H1 (cell line): Measurements from ENCODE around the gene STK36. TPM values are rescaled to one million over a fixed set of nuclear protein-coding genes. Genes with fewer than 3 reads are reported as not detected.

ENCODE experiments used
- CTCF ChIA-PET: fragments of 300-600 bp; sonication (Branson Sonifier 250); formaldehyde crosslinking; loops from one replicate; lab custom pipeline; 2021; ENCODE audit not compliant: partially characterized antibody; lab: Charles Lee
- POLR2A ChIA-PET: fragments of 300-600 bp; sonication (Branson Sonifier 250); formaldehyde crosslinking; loops from one replicate; lab custom pipeline; 2021; ENCODE audit warnings: inconsistent platforms; ENCODE audit not compliant: partially characterized antibody; lab: Charles Lee
- DNase-seq, 2 experiments: peaks; one replicate each; pipeline versions ENCODE4 v3.0.0 to v3.0.0-alpha.2; 2010 to 2022; ENCODE audit warnings: low spot score in 2 of 2, low read depth in 1 of 2, mixed read lengths in 1 of 2
- FAIRE-seq: peaks from 2 replicates; lab custom pipeline; 2011; peaks lifted over from hg19 to GRCh38; lab: Jason Lieb, UNC
- H2AFZ ChIP-seq: 2 replicates; pipeline ENCODE4 v1.8.1; 2012; ENCODE audit warnings: low read length, inconsistent platforms
- H2AK5ac ChIP-seq: 2 replicates; pipeline ENCODE4 v1.6.1; 2013; ENCODE audit warnings: low read depth, low read length
- H2BK120ac ChIP-seq: replicated peaks from 2 replicates; pipeline ENCODE3; 2013; ENCODE audit warnings: low read depth, low read length, inconsistent platforms
- H2BK12ac ChIP-seq: 2 replicates; pipeline ENCODE4 v1.6.1; 2013; ENCODE audit warnings: low read depth, low read length
- H2BK15ac ChIP-seq: 2 replicates; pipeline ENCODE4 v1.6.1; 2013; ENCODE audit warnings: low read length
- H2BK20ac ChIP-seq: 2 replicates; pipeline ENCODE4 v1.6.1; 2013; ENCODE audit warnings: low read length
- H2BK5ac ChIP-seq: 2 replicates; pipeline ENCODE4 v1.6.1; 2013; ENCODE audit warnings: low read depth, low read length
- H3K14ac ChIP-seq: 2 replicates; pipeline ENCODE4 v1.6.1; 2013; ENCODE audit warnings: inconsistent platforms; ENCODE audit not compliant: insufficient read length
- H3K18ac ChIP-seq: 2 replicates; pipeline ENCODE4 v1.6.1; 2013; ENCODE audit warnings: low read length; ENCODE audit errors: extremely low read depth
- H3K23ac ChIP-seq: 2 replicates; pipeline ENCODE4 v1.6.1; 2013; ENCODE audit warnings: inconsistent platforms; ENCODE audit not compliant: insufficient read length
- H3K23me2 ChIP-seq: 2 replicates; pipeline ENCODE4 v1.6.1; 2013; ENCODE audit warnings: low read depth, low read length
- H3K27ac ChIP-seq: 2 replicates; pipeline ENCODE4 v1.6.1; 2011; ENCODE audit warnings: low read depth, low read length, inconsistent platforms
- H3K27me3 ChIP-seq, 4 experiments: replicated peaks in 1 of 4; 1 replicate in 1 of 4; 2 replicates in 3 of 4; pipeline versions ENCODE4 v1.6.1 to v1.8.1; 2011 to 2013; ENCODE audit warnings: low read length in 3 of 4, mild to moderate bottlenecking in 3 of 4, inconsistent platforms in 2 of 4, mixed read lengths in 2 of 4, moderate library complexity in 1 of 4; ENCODE audit not compliant: control insufficient read depth in 3 of 4, insufficient read depth in 3 of 4; ENCODE audit errors: extremely low read depth in 1 of 4
- H3K36me3 ChIP-seq, 4 experiments: 2 replicates each; pipeline versions ENCODE4 v1.6.1 to v1.8.1; 2011 to 2013; ENCODE audit warnings: mild to moderate bottlenecking in 4 of 4, low read length in 3 of 4, moderate library complexity in 2 of 4, control low read depth in 1 of 4, inconsistent platforms in 1 of 4; ENCODE audit not compliant: insufficient read depth in 4 of 4, control insufficient read depth in 2 of 4
- H3K4ac ChIP-seq: replicated peaks from 2 replicates; pipeline ENCODE3; 2013; ENCODE audit warnings: low read length, low read depth, mixed read lengths, inconsistent platforms; ENCODE audit not compliant: insufficient read length
- H3K4me1 ChIP-seq, 4 experiments: replicated peaks in 1 of 4; 1 replicate in 1 of 4; 2 replicates in 3 of 4; pipeline versions ENCODE4 v1.6.1 to v1.8.1; 2011 to 2013; ENCODE audit warnings: low read length in 3 of 4, inconsistent platforms in 2 of 4, mixed read lengths in 1 of 4; ENCODE audit not compliant: insufficient read depth in 4 of 4, control insufficient read depth in 3 of 4
- H3K4me2 ChIP-seq, 2 experiments: 2 replicates each; pipeline versions ENCODE4 v1.6.1 to v1.8.1; 2011 to 2013; ENCODE audit warnings: low read depth in 2 of 2, low read length in 2 of 2, control low read depth in 1 of 2, inconsistent platforms in 1 of 2, mild to moderate bottlenecking in 1 of 2; ENCODE audit not compliant: insufficient read depth in 1 of 2
- H3K4me3 ChIP-seq, 4 experiments: fragments of 200-600, 300-600 bp in 1 of 4; sonication (generic), shearing (Covaris generic), sonication (Bioruptor Twin) in 1 of 4; 2 replicates each; pipeline versions ENCODE4 v1.5.1 to v1.8.1; 2011 to 2016; ENCODE audit warnings: low read length in 4 of 4, low read depth in 3 of 4, control low read depth in 2 of 4, inconsistent platforms in 2 of 4, mild to moderate bottlenecking in 2 of 4, mixed read lengths in 1 of 4, moderate library complexity in 1 of 4; ENCODE audit not compliant: insufficient read depth in 2 of 4; ENCODE audit errors: extremely low read depth in 1 of 4
- H3K56ac ChIP-seq: replicated peaks from 2 replicates; pipeline ENCODE3; 2013; ENCODE audit warnings: low read depth, mild to moderate bottlenecking, mixed read lengths, low read length, inconsistent platforms; ENCODE audit not compliant: insufficient read length
- H3K79me1 ChIP-seq: 2 replicates; pipeline ENCODE4 v1.6.1; 2013; ENCODE audit warnings: low read depth, low read length, control low read depth
- H3K79me2 ChIP-seq, 2 experiments: 2 replicates each; pipeline versions ENCODE4 v1.6.1 to v1.8.1; 2012 to 2013; ENCODE audit warnings: low read length in 2 of 2, mild to moderate bottlenecking in 2 of 2, inconsistent platforms in 1 of 2; ENCODE audit not compliant: insufficient read depth in 2 of 2, control insufficient read depth in 1 of 2
- H3K9ac ChIP-seq, 4 experiments: replicated peaks in 1 of 4; 1 replicate in 1 of 4; 2 replicates in 3 of 4; pipeline versions ENCODE4 v1.6.1 to v1.8.1; 2011 to 2013; ENCODE audit warnings: low read depth in 3 of 4, low read length in 3 of 4, control low read depth in 2 of 4, mild to moderate bottlenecking in 2 of 4, moderate library complexity in 2 of 4, inconsistent platforms in 1 of 4; ENCODE audit errors: extremely low read depth in 1 of 4
- H3K9me3 ChIP-seq, 2 experiments: 2 replicates each; pipeline versions ENCODE4 v1.6.1 to v1.8.1; 2012 to 2013; ENCODE audit warnings: mild to moderate bottlenecking in 2 of 2, moderate library complexity in 2 of 2, control low read depth in 1 of 2, inconsistent platforms in 1 of 2, low read depth in 1 of 2, low read length in 1 of 2, mixed read lengths in 1 of 2; ENCODE audit not compliant: insufficient read depth in 2 of 2
- H4K20me1 ChIP-seq, 2 experiments: replicated peaks in 1 of 2; 2 replicates each; pipeline versions ENCODE3 to v1.8.1; 2011 to 2013; ENCODE audit warnings: inconsistent platforms in 2 of 2, low read length in 2 of 2, mild to moderate bottlenecking in 1 of 2; ENCODE audit not compliant: insufficient read depth in 2 of 2, control insufficient read depth in 1 of 2
- H4K5ac ChIP-seq: 2 replicates; pipeline ENCODE4 v1.6.1; 2013; ENCODE audit warnings: low read length, low read depth, mixed read lengths, inconsistent platforms; ENCODE audit not compliant: insufficient read length
- H4K8ac ChIP-seq: 2 replicates; pipeline ENCODE4 v1.8.0; 2013; ENCODE audit warnings: mild to moderate bottlenecking, moderate library complexity, low read length, inconsistent platforms; ENCODE audit not compliant: insufficient read depth; ENCODE audit errors: extremely low read depth
- H4K91ac ChIP-seq: replicated peaks from 2 replicates; pipeline ENCODE3; 2013; ENCODE audit warnings: low read length, mixed read lengths, inconsistent platforms; ENCODE audit not compliant: insufficient read length
- CBX5 ChIP-seq: fragments of 300-800, 300-1000 bp; sonication (generic); IDR thresholded peaks from 2 replicates; pipeline ENCODE4 v1.7.1; 2016; ENCODE audit warnings: antibody characterized with exemption, low read length, low read depth
- CTBP2 ChIP-seq: IDR thresholded peaks from 2 replicates; pipeline ENCODE4 v1.7.0; 2011; ENCODE audit warnings: borderline replicate concordance, mild to moderate bottlenecking, moderate library complexity, mixed read lengths, low read length; ENCODE audit not compliant: insufficient read depth, insufficient read length
- EGR1 ChIP-seq: IDR thresholded peaks from 2 replicates; pipeline ENCODE4 v1.6.1; 2011; ENCODE audit warnings: low read depth, low read length, borderline replicate concordance
- HDAC2 ChIP-seq, 2 experiments: fragments of 300-600 bp in 1 of 2; sonication (generic) in 1 of 2; IDR thresholded peaks; 2 replicates each; pipeline ENCODE4 v1.6.1; 2011 to 2012; ENCODE audit warnings: low read depth in 2 of 2, low read length in 2 of 2, mild to moderate bottlenecking in 2 of 2, moderate library complexity in 2 of 2, borderline replicate concordance in 1 of 2, inconsistent platforms in 1 of 2
- JUN ChIP-seq: IDR thresholded peaks from 2 replicates; pipeline ENCODE4 v1.6.1; 2011; ENCODE audit warnings: low read depth, mild to moderate bottlenecking, improper control_type of control experiment, low read length
- SAP30 ChIP-seq: fragments of 300-600 bp; sonication (generic); IDR thresholded peaks from 2 replicates; pipeline ENCODE4 v1.7.1; 2012; ENCODE audit warnings: low read length, moderate library complexity, mild to moderate bottlenecking, inconsistent platforms; ENCODE audit not compliant: insufficient read depth, insufficient replicate concordance
- SIX5 ChIP-seq: IDR thresholded peaks from 2 replicates; pipeline ENCODE4 v1.6.1; 2011; ENCODE audit warnings: mild to moderate bottlenecking, low read depth, low read length
- SRF ChIP-seq: IDR thresholded peaks from 2 replicates; pipeline ENCODE4 v1.6.1; 2011; ENCODE audit warnings: mild to moderate bottlenecking, low read depth, low read length, moderate library complexity
- TAF1 ChIP-seq: IDR thresholded peaks from 2 replicates; pipeline ENCODE4 v1.6.1; 2011; ENCODE audit warnings: mild to moderate bottlenecking, low read depth, low read length
- TAF7 ChIP-seq: optimal IDR thresholded peaks from 2 replicates; pipeline ENCODE3; 2011; ENCODE audit warnings: low read depth, mild to moderate bottlenecking, inconsistent platforms, low read length, moderate library complexity, borderline replicate concordance
- WGBS, 2 experiments: shearing (Covaris generic) in 1 of 2; methylation state at CpG; one replicate each; pipeline versions ENCODE4 v1.1.6 to v1.1.7; 2013 to 2015; ENCODE audit warnings: low lambda C conversion rate in 2 of 2, mixed read lengths in 2 of 2, inconsistent platforms in 1 of 2, low coverage in 1 of 2, missing lambda C conversion rate in 1 of 2; ENCODE audit not compliant: insufficient replicate concordance in 2 of 2, insufficient coverage in 1 of 2, insufficient read length in 1 of 2; ENCODE audit errors: extremely low coverage in 1 of 2, missing lambda C conversion rate in 1 of 2; 5-methylcytosine and 5-hydroxymethylcytosine counted together
- polyA plus RNA-seq, 7 experiments: library from polyadenylated mRNA; depleted of rRNA in 3 of 7; stranded (reverse) in 5 of 7; unstranded in 2 of 7; fragments of >200 nt in 5 of 7; fragments of 200-250 nt in 2 of 7; gene quantifications; 1 replicate in 5 of 7; 2 replicates in 1 of 7; 4 replicates in 1 of 7; pipeline versions ENCODE4 v1.2.1 to v1.2.3, GENCODE V29; 2011 to 2013; ENCODE audit warnings: missing spikeins in 2 of 7, mixed read lengths in 2 of 7
- total RNA-seq: library from RNA; stranded (reverse); fragmentation: NEBNext Ultra II Directional; extraction: Animal tissue kit (Norgen Biotek cat#: 25700); gene quantifications from 2 replicates; pipeline ENCODE4 v1.2.1, GENCODE V29; 2021

The STK36 gene
- total and polyA plus RNA-seq, 2 of the 8 experiments (the other 6 are each of a cell fraction or from before 2014, with no cell fraction given), result 41.4 to 57.6 TPM

DNA sequence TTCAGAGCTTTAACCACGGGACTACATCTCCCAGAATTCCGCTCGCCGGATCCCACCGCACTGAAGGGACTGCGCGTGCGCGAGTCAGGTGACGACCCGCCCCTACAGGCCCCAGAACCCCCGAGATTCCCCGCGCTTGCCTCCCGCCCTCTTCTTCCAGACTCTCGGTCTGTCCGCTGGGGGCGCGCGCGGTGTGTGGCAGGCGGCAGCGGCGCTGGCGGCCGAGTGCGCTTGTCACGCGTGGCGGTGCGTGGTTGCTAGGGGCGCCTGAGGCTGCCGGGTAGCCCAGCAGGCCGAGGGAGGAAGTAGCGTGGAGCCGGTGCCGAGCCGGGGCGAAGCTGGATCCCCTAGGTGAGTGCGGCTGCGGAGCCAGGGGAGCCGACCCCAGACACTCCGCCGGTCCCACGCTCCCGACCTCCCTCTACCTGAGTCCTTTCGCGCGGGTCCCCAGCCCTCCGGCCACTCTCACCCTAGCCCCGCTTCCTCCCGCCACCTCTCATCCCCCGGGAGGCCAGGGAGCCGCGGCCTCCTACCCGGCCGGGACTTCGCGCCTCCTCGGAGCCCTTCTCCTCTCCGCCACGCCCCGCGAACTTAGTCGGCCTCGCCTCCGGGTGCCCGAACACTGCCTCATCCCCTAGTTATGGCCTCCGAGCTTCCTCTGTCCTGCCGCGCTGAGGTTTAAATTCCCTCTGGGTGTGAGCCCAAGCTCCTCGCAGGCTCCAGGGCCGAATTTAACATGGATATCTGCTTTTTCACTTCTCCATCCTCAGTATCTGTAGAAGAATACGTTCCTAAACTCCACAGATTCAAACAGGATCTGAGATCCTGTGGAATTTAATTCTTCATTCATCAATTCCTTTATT is 39.0 kb downstream of the STK36 start, which contains the start of gene TTLL4:
TSS of gene TTLL4 (plus strand) at position 149 of the 863 bp plus-strand sequence. CDS start 26,842 bp downstream, outside the sequence.
- Histone ChIP-seq H2BK20ac (no peak within 1 kb of the TSS), H3K14ac (no peak within 1 kb of the TSS), H3K9ac (peak within 1 kb of the TSS; percentile 46 to 79 (median 76)), H3K56ac (peak within 1 kb of the TSS; percentile 63), H3K36me3 (peaks cover 0 to 3% (median 0%) of the 10 kb centered on the region in 4 experiments; a peak in 1 of 8 replicates), H3K27me3 (no peaks in the 10 kb centered on the region), H4K20me1 (peaks cover 0 to 4% of the 10 kb centered on the region in 2 experiments), H2AK5ac (no peak within 1 kb of the TSS), H3K4me1 (peaks cover 0 to 4% (median 1%) of the 10 kb centered on the region in 4 experiments; a peak in 4 of 7 replicates), H4K5ac (peak within 1 kb of the TSS; percentile 84), H3K4me2 (peak within 1 kb of the TSS; percentile 56 to 74), H4K91ac (no peak within 1 kb of the TSS), H3K4me3 (peak within 1 kb of the TSS; percentile 85 to 90 (median 89)), H3K79me1 (peaks cover 7% of the 10 kb centered on the region; the same call in 1 of the 2 replicates), H2BK12ac (no peak within 1 kb of the TSS), H2AFZ (peak within 1 kb of the TSS; percentile 87), H3K23me2 (0 out of 2 replicates have a peak, but pooled peaks cover 2% of the 10 kb centered on the region), H4K8ac (peak within 1 kb of the TSS; percentile 83), H2BK5ac (peak within 1 kb of the TSS; percentile 66; the same call in 1 of the 2 replicates), H3K4ac (no peak within 1 kb of the TSS), H3K23ac (no peak within 1 kb of the TSS), H3K9me3 (no peaks in the 10 kb centered on the region), H2BK120ac (no peak within 1 kb of the TSS), H3K27ac (peak within 1 kb of the TSS; percentile 46; the same call in 1 of the 2 replicates), H3K79me2 (peaks cover 4 to 43% of the 10 kb centered on the region in 2 experiments), H2BK15ac (peak within 1 kb of the TSS; percentile 4; the same call in 1 of the 2 replicates), H3K18ac (peak within 1 kb of the TSS; percentile 62; the same call in 1 of the 2 replicates)
- POLR2A ChIA-PET, result interaction anchor here (0.7 to 2.3 kb wide), 13 partner anchors 8 to 111 kb away, joined by 3 to 14 read pairs (median 3); partner anchors contain the start of genes BCS1L, RNF25, STK36 and ZNF142
- FAIRE-seq (peak; percentile 13), DNase-seq (peak; percentile 77 to 98)
- 1% methylated on average over 61 of the region's 74 CpGs; no CpG with 5 or more reads in 1 of the 2 experiments for WGBS, 2 experiments
- CTCF ChIA-PET, result interaction anchor here (0.6 to 2.7 kb wide), 14 partner anchors 8 to 137 kb away, joined by 3 to 17 read pairs (median 6); partner anchors contain the start of genes BCS1L, RNF25, STK36 and ZNF142
- TF ChIP-seq CTBP2 (no peak), EGR1 (no peak), JUN (no peak), SAP30 (no peak), SRF (no peak), HDAC2 (IDR thresholded peaks at IDR 0.05; ENCODE audit: borderline replicate concordance in 1 of 2, low read depth in 2 of 2, low read length in 2 of 2) (peak; percentile 91 to 96; a peak in 3 of 4 replicates), CBX5 (no peak), TAF7 (no peak), TAF1 (peak; percentile 58; the same call in 1 of the 2 replicates), SIX5 (peak; percentile 69)
